Measurements from ENCODE around the gene GRK5. TPM values are rescaled to one million over a fixed set of nuclear protein-coding genes. Genes with fewer than 3 reads are reported as not detected.

The GRK5 gene
- total RNA-seq, 4 donors from 2014 or later: 5.4 to 13.0 (median 10.6) TPM

GRCh38 chr10:119290301-119291048 is 83.1 kb downstream of the GRK5 start:
- WGBS, 2 donors: 60 to 63% methylated on average over 12 of the region's 12 CpGs
- no peak for DNase-seq (ENCODE audit: low spot score in 2 of 2)
- TF ChIP-seq CTCF (IDR thresholded peaks at IDR 0.05) (no peak), POLR2A (IDR thresholded peaks at IDR 0.05) (no peak)

GRCh38 chr10:119291223-119291900 is 84.0 kb downstream of the GRK5 start:
- no peak overlapping the region for H3K4me3 ChIP-seq (ENCODE audit: low read depth, poor library complexity, severe bottlenecking)
- TF ChIP-seq CTCF (IDR thresholded peaks at IDR 0.05) (no peak), POLR2A (IDR thresholded peaks at IDR 0.05) (no peak)
- WGBS, 2 donors: 63 to 69% methylated on average over 6 of the region's 6 CpGs
- intact Hi-C loops (cut with DNase I; ENCODE audit: low total_unique reads): no loop called here
- no peak for DNase-seq (ENCODE audit: low spot score in 2 of 2)

More at GRCh38 chr10:119290301-119291048, 83.1 kb downstream of the GRK5 start:
- intact Hi-C loops (cut with DNase I; ENCODE audit: low total_unique reads): no loop called here
- no peak overlapping the region for H3K4me3 ChIP-seq (ENCODE audit: low read depth, poor library complexity, severe bottlenecking)

- no peak for DNase-seq (ENCODE audit: low spot score in 2 of 2)
- 82 to 86% methylated on average over 11 of the region's 11 CpGs for WGBS, 2 donors
- H3K4me3 ChIP-seq (ENCODE audit: low read depth, poor library complexity, severe bottlenecking): no peak overlapping the region
- TF ChIP-seq CTCF (IDR thresholded peaks at IDR 0.05): no peak
- no peak for TF ChIP-seq POLR2A (IDR thresholded peaks at IDR 0.05)
- intact Hi-C loops (cut with DNase I; ENCODE audit: low total_unique reads): no loop called here
Observed at GRCh38 chr10:119292968-119293760, 85.8 kb downstream of the GRK5 start.

GRCh38 chr10:119296703-119297102 is 89.3 kb downstream of the GRK5 start:
- 92 to 96% methylated on average over 4 of the region's 4 CpGs for WGBS, 2 donors
- no peak overlapping the region for H3K4me3 ChIP-seq (ENCODE audit: low read depth, poor library complexity, severe bottlenecking)
- intact Hi-C loops (cut with DNase I; ENCODE audit: low total_unique reads): no loop called here
- no peak for DNase-seq (ENCODE audit: low spot score in 2 of 2)
- TF ChIP-seq CTCF (IDR thresholded peaks at IDR 0.05) (no peak), POLR2A (IDR thresholded peaks at IDR 0.05) (no peak)

- intact Hi-C loops (cut with DNase I; ENCODE audit: low total_unique reads): no loop called here
- WGBS, 2 donors: 97 to 98% methylated on average over 5 of the region's 5 CpGs
- no peak for DNase-seq (ENCODE audit: low spot score in 2 of 2)
- H3K4me3 ChIP-seq (ENCODE audit: low read depth, poor library complexity, severe bottlenecking): no peak overlapping the region
- TF ChIP-seq CTCF (IDR thresholded peaks at IDR 0.05) (no peak), POLR2A (IDR thresholded peaks at IDR 0.05) (no peak)
Observed at GRCh38 chr10:119297207-119297968, 90.0 kb downstream of the GRK5 start.

Data from lower leg skin (tissue), 4 donors.